ENCODE results near the gene GRK5.
"Not testable (repeated sequence)": the region's sequence is repeated elsewhere in the genome, so short reads cannot be mapped to it uniquely, and the experiment has no call there.

GRK5 gene

DNA sequence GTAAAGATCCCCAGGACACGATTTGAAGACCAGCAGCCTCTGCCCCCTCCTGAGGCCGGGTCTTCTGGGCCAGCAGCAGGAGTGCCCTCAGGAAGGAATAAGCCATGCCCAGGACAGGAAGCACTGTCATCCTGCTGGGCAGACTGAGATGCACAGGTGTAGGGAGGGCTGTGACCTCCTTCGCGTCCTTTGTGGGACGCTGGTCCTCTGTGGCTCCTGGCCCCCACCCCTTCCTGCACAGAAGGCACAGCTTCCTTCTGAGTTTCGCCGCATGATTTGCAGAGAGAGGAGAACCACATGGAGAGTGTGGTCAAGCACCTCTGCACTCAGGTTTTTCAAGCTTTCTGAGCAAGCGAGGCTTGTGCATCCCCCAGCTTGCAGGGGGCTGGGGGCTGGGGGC, 222.4 kb downstream of the GRK5 start:
- H3K27ac ChIP-seq = no peak overlapping the region
- H3K4me3 ChIP-seq = no peak overlapping the region
- H3K9me3 ChIP-seq (ENCODE audit: low read depth, low read length) = no peaks in the 10 kb centered on the region
- peaks cover 34% of the 10 kb centered on the region; the same call in 1 of the 2 replicates for H3K36me3 ChIP-seq (ENCODE audit: insufficient read depth, low read length)
- no peak for TF ChIP-seq POLR2AphosphoS5 (IDR thresholded peaks at IDR 0.05; ENCODE audit: borderline replicate concordance, low read depth, low read length)
- TF ChIP-seq EZH2 (IDR thresholded peaks at IDR 0.05) = no peak
- TF ChIP-seq FOXP2 (optimal IDR thresholded peaks at IDR 0.05; ENCODE audit: control extremely low read depth, extremely low read length, insufficient read depth) = no peak
- DNase-seq (ENCODE audit: low read depth, low spot score) = no peak
- H3K9ac ChIP-seq (ENCODE audit: insufficient read length) = no peak overlapping the region

DNA sequence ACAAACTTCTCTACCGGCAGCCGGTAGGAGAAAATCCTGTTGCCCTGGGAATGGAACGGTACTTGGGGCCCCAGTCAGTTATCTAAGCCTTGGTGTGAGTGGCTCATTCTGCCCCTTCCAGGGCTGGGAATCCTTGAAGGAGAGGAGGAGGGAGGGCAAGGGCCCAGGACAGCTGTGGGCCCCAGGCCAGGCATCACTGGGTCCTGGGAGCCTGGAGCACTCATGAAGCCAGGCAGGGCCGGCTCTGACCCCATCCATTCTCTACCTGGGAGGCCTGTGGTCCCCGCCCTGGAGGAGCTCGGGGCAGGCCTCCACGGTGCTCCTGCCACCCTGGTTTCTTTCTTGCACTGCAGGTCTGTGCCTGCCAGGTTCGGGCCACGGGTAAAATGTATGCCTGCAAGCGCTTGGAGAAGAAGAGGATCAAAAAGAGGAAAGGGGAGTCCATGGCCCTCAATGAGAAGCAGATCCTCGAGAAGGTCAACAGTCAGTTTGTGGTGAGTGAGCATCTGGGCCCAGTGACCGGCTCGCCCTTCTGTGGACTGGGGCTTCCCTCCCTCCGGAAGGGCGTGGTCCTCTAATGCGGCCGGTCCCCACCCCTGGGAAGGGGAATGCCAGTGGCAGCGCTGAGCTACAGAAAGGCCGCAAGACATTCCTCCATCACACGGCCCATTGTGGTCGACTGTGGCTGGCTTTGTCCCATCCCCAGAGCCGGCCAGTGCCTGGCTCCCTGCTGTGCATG, 223.8 kb downstream of the GRK5 start:
- Histone ChIP-seq H3K36me3 (ENCODE audit: insufficient read depth, low read length) (peaks cover 34% of the 10 kb centered on the region; the same call in 1 of the 2 replicates), H3K4me3 (no peak overlapping the region), H3K9ac (ENCODE audit: insufficient read length) (no peak overlapping the region), H3K27ac (no peak overlapping the region), H3K9me3 (ENCODE audit: low read depth, low read length) (no peaks in the 10 kb centered on the region)
- DNase-seq (ENCODE audit: low read depth, low spot score) = no peak
- TF ChIP-seq POLR2AphosphoS5 (IDR thresholded peaks at IDR 0.05; ENCODE audit: borderline replicate concordance, low read depth, low read length) (no peak), FOXP2 (optimal IDR thresholded peaks at IDR 0.05; ENCODE audit: control extremely low read depth, extremely low read length, insufficient read depth) (no peak), EZH2 (IDR thresholded peaks at IDR 0.05) (no peak)

DNA sequence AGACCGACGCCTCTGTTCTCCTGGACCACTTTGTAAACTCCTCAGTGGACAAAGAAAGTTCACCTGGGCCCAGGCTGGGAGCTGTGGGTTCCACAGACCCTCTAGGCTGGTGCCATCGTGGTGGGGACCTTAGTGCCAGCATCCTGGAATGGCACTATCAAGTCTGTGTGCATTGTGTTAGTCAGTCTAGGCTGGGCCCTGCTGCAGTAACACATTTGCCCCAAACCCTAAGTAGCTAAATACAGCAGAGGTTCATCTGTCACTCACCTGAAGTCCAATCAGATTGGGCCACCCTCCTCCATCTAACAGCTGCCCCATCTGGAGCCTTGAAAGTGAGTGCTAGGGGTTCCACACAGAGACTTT, 224.4 kb downstream of the GRK5 start:
- DNase-seq (ENCODE audit: low read depth, low spot score) = no peak
- H3K4me3 ChIP-seq = no peak overlapping the region
- peaks cover 33% of the 10 kb centered on the region; the same call in 1 of the 2 replicates for H3K36me3 ChIP-seq (ENCODE audit: insufficient read depth, low read length)
- no peaks in the 10 kb centered on the region for H3K9me3 ChIP-seq (ENCODE audit: low read depth, low read length)
- no peak for TF ChIP-seq FOXP2 (optimal IDR thresholded peaks at IDR 0.05; ENCODE audit: control extremely low read depth, extremely low read length, insufficient read depth)
- TF ChIP-seq POLR2AphosphoS5 (IDR thresholded peaks at IDR 0.05; ENCODE audit: borderline replicate concordance, low read depth, low read length) = no peak
- TF ChIP-seq EZH2 (IDR thresholded peaks at IDR 0.05) = no peak
- no peak overlapping the region for H3K27ac ChIP-seq
- H3K9ac ChIP-seq (ENCODE audit: insufficient read length) = no peak overlapping the region

DNA sequence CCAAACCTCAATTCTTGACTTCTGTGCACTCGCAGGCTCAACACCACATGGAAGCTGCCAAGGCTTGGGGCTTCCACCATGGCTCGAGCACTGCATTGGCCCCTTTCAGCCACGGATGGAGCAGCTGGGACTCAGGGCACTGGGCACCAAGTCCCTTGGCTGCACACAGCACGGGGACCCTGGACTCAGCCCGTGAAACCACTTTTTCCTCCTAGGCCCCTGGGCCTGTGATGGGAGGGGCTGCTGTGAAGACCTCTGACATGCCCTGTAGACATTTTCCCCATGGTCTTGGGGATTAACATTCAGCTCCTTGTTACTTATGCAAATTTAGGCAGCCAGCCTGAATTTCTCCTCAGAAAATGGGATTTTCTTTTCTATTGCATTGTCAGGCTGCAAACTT, 227.6 kb downstream of the GRK5 start:
- H3K27ac ChIP-seq; H3K9ac ChIP-seq (ENCODE audit: insufficient read length); H3K4me3 ChIP-seq; DNase-seq (ENCODE audit: low read depth, low spot score); H3K9me3 ChIP-seq (ENCODE audit: low read depth, low read length): not testable (repeated sequence)
- peaks cover 18% of the 10 kb centered on the region; the same call in 1 of the 2 replicates for H3K36me3 ChIP-seq (ENCODE audit: insufficient read depth, low read length)

DNA sequence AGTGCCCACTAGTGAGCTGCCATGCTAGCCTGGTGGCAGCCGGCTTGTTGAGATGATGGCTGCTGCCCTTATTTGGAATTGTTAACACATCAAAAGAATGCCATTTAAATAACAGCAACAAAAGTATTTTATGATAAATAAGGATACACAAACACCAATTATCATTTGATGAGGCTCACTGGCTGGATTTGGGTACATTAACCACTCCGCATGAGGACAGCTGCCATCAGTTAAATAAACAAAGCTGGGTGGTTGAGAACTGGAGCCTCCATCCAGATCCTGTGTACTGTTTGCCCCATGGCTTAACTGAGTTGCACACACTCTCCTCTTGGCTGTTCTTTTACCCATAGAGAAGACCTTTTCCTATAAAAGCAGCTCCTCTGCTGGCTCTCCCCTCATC, 231.3 kb downstream of the GRK5 start:
- no peaks in the 10 kb centered on the region for H3K9me3 ChIP-seq (ENCODE audit: low read depth, low read length)
- DNase-seq (ENCODE audit: low read depth, low spot score) = no peak
- TF ChIP-seq FOXP2 (optimal IDR thresholded peaks at IDR 0.05; ENCODE audit: control extremely low read depth, extremely low read length, insufficient read depth) (no peak), EZH2 (IDR thresholded peaks at IDR 0.05) (no peak), POLR2AphosphoS5 (IDR thresholded peaks at IDR 0.05; ENCODE audit: borderline replicate concordance, low read depth, low read length) (no peak)

DNA sequence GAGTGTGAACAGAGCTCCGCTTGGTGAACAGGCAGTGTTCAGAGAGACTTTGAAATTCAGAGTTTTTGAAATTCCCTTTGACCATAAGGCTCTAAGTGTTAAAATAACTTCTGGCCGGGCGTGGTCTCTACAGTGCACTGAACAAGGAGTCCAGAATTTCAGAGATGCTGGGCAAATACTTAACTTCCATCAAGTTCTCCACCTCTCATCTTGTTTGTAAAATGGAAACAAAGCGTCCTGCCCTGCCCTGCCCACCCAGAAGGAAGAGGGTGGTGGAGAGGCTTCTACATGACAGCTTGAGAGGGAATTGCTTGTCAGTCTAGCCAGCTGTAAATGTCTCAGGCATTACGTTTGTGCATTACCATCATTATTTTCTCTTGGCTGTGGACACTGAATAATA, 232.6 kb downstream of the GRK5 start:
- Histone ChIP-seq H3K4me3 (no peak overlapping the region), H3K9me3 (ENCODE audit: low read depth, low read length) (no peaks in the 10 kb centered on the region), H3K36me3 (ENCODE audit: insufficient read depth, low read length) (no peaks in the 10 kb centered on the region), H3K9ac (ENCODE audit: insufficient read length) (no peak overlapping the region), H3K27ac (no peak overlapping the region)
- no peak for DNase-seq (ENCODE audit: low read depth, low spot score)
- TF ChIP-seq EZH2 (IDR thresholded peaks at IDR 0.05) (no peak), POLR2AphosphoS5 (IDR thresholded peaks at IDR 0.05; ENCODE audit: borderline replicate concordance, low read depth, low read length) (no peak), FOXP2 (optimal IDR thresholded peaks at IDR 0.05; ENCODE audit: control extremely low read depth, extremely low read length, insufficient read depth) (no peak)

More for the DNA sequence above, 231.3 kb downstream of the GRK5 start:
- no peak overlapping the region for H3K27ac ChIP-seq
- H3K36me3 ChIP-seq (ENCODE audit: insufficient read depth, low read length) = no peaks in the 10 kb centered on the region
- no peak overlapping the region for H3K9ac ChIP-seq (ENCODE audit: insufficient read length)
- H3K4me3 ChIP-seq = no peak overlapping the region

DNA sequence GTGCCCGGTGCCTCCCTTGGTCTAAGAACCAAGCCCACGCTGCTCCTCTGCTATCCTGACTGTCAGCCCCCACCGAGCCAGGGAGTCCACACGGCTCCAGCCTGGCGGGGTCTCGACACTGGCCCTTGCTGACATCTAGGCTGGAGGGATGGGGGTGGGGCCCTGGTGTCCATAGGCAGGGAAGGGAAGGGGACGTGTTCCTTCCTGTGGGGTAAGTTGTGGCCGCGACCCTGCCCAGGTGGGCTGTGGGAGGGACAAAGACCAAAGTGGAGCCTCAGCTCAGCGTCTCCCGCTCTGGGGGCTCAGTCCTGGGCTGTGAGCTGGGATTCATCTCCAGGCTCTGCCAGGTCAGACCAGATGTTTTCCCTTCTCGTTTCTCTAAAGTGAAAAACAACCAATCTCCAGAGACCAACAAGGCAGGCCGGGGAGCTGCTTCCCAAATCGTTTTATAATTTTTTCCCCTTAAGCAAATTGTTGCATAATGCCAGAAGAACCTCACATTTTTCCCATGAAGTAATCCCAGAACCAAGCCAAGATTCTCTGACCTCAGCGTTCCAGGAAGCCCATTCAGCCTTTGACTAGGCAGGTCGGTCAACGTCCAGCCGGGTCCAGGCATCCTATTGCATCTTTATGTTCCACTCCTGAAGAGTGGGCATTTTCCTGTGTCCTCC, 233.9 kb downstream of the GRK5 start:
- no peaks in the 10 kb centered on the region for H3K36me3 ChIP-seq (ENCODE audit: insufficient read depth, low read length)
- H3K9ac ChIP-seq (ENCODE audit: insufficient read length) = no peak overlapping the region
- DNase-seq (ENCODE audit: low read depth, low spot score) = no peak
- H3K9me3 ChIP-seq (ENCODE audit: low read depth, low read length) = no peaks in the 10 kb centered on the region
- TF ChIP-seq EZH2 (IDR thresholded peaks at IDR 0.05) (no peak), FOXP2 (optimal IDR thresholded peaks at IDR 0.05; ENCODE audit: control extremely low read depth, extremely low read length, insufficient read depth) (no peak), POLR2AphosphoS5 (IDR thresholded peaks at IDR 0.05; ENCODE audit: borderline replicate concordance, low read depth, low read length) (no peak)
- H3K4me3 ChIP-seq = no peak overlapping the region
- H3K27ac ChIP-seq = no peak overlapping the region

DNA sequence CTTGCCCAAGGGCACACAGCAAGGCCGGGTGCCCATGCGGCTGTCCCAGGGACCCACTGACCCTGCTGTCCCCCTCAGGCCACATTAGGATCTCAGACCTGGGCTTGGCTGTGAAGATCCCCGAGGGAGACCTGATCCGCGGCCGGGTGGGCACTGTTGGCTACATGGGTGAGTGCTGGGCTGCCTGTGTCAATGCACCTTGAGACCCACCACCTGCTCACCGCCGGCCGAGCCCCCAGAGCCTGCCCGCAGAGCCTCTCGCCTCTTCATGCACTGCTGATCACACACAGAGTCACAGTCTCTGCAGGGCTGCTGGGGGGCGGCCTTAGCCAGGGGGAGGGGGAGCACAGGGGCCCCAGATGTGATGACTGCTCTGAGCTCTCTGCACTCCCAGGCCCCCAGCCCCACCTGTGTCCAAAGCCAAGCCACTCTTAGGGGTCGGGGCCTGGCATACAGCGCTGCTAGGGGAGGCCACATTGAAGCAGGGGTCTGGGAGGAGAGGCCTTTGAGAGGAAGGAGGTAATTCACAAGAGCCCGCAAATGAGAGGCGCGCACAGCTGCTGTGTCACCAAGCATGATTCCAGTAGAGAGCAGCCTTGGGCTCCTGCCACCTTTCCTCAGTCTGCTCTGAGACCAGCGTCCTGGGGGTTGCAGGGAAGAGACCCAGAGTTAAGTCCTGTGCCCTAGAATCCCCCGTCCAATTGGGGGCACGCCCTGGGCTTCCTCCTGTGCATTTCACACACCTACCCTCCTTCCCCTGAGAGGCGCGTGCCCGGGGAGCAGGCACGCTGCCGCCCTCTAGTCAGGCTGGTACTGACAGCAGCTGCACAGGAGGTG, 234.8 kb downstream of the GRK5 start:
- Histone ChIP-seq H3K4me3 (no peak overlapping the region), H3K36me3 (ENCODE audit: insufficient read depth, low read length) (no peaks in the 10 kb centered on the region), H3K9ac (ENCODE audit: insufficient read length) (no peak overlapping the region), H3K9me3 (ENCODE audit: low read depth, low read length) (no peaks in the 10 kb centered on the region), H3K27ac (no peak overlapping the region)
- TF ChIP-seq POLR2AphosphoS5 (IDR thresholded peaks at IDR 0.05; ENCODE audit: borderline replicate concordance, low read depth, low read length) (no peak), EZH2 (IDR thresholded peaks at IDR 0.05) (no peak), FOXP2 (optimal IDR thresholded peaks at IDR 0.05; ENCODE audit: control extremely low read depth, extremely low read length, insufficient read depth) (no peak)
- no peak for DNase-seq (ENCODE audit: low read depth, low spot score)
